Activated effector memory CD4-positive, alpha-beta T cell treated with anti-CD3 and anti-CD28 coated beads, Interleukin-2, amount 50 U/mL, for 16 hours (primary cell): ENCODE results near the gene DYTN.

ENCODE experiments used
- DNase-seq: peaks from one replicate; pipeline ENCODE4 v3.0.0-alpha.2; 2020

DYTN gene

DNA sequence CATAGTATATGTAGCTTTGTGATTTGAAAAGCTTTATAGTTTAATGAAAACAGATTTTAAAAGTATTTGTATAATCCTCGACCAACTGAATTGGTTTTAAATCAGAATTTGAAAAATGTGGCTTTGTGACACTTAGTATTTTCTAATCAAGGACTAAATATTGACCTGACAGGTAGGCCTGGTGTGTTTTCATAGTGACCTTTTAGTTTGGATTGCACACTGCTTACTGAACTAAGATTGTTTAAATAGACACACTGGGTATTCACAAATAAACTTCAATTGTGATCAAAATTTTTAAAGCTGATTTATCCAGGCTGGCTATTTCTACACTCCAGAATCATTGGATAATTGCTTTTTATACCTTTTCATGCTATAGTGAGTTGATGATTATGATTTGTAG is 107.7 kb downstream of the DYTN start:
- DNase-seq, result no peak

DNA sequence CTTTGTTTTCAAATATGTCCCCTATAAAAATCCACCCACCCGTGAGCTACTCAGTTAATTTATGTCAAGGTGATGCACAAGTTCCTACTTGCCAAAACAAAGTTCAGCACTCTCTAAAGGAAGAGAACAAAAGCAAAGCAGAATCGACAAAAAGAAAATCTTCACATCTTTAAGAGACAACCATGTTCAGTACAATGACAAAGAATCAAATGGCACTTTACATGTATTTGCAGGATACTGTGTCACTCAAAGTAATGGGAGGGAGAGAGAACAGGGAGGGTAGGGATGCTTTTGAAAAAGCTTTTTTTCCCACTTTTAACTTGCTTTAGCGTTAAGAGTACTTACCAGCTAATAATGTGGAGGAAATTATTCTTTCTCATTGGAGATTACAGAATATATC is 115.0 kb downstream of the DYTN start:
- DNase-seq, result no peak
